ENCODE measurements around the gene PAIP2B. TPM values are rescaled to one million over a fixed set of nuclear protein-coding genes. Genes with fewer than 3 reads are reported as not detected.
A peak's percentile ranks its signal among the peaks of the same experiment; 100 is the strongest.

PAIP2B gene
- total and polyA plus RNA-seq, 2 experiments from 2014 or later: 8.0 to 15.1 TPM

DNA sequence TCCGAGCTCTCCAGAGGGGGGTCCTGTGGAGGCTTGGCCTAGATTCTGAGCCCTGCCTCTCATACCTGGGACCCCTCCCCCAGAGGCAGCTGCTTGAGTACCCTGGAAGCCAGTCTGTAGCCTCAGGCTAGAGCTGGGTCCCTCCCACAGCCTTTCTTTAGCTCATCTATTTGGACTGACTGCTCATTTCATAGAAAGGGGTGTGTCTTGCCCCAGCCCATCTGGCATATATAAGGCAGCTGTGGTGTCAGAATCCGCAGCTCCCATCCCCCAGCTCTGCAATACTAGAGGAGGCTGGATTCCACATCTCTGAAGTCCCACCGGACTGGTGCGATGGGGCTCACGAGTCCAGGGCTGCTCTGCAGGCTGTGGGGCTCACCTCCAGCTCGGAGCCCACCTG, 70.3 kb downstream of the PAIP2B start:
- H3K9me3 ChIP-seq (ENCODE audit: low read depth): no peaks in the 10 kb centered on the region
- TF ChIP-seq, protein P1, sequence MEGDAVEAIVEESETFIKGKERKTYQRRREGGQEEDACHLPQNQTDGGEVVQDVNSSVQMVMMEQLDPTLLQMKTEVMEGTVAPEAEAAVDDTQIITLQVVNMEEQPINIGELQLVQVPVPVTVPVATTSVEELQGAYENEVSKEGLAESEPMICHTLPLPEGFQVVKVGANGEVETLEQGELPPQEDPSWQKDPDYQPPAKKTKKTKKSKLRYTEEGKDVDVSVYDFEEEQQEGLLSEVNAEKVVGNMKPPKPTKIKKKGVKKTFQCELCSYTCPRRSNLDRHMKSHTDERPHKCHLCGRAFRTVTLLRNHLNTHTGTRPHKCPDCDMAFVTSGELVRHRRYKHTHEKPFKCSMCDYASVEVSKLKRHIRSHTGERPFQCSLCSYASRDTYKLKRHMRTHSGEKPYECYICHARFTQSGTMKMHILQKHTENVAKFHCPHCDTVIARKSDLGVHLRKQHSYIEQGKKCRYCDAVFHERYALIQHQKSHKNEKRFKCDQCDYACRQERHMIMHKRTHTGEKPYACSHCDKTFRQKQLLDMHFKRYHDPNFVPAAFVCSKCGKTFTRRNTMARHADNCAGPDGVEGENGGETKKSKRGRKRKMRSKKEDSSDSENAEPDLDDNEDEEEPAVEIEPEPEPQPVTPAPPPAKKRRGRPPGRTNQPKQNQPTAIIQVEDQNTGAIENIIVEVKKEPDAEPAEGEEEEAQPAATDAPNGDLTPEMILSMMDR (IDR thresholded peaks at IDR 0.05; ENCODE audit: low read depth, low read length): no peak
- no peaks in the 10 kb centered on the region for H3K36me3 ChIP-seq
- no peak overlapping the region for H3K27ac ChIP-seq
- no peaks in the 10 kb centered on the region for H3K27me3 ChIP-seq
- H3K4me3 ChIP-seq: no peak overlapping the region
- no peaks in the 10 kb centered on the region for H3K4me1 ChIP-seq (ENCODE audit: low read depth)
- peak in 1 of 2 donors; percentile 69 for DNase-seq (ENCODE audit: low read depth in 1 of 2, low spot score in 1 of 2)

DNA sequence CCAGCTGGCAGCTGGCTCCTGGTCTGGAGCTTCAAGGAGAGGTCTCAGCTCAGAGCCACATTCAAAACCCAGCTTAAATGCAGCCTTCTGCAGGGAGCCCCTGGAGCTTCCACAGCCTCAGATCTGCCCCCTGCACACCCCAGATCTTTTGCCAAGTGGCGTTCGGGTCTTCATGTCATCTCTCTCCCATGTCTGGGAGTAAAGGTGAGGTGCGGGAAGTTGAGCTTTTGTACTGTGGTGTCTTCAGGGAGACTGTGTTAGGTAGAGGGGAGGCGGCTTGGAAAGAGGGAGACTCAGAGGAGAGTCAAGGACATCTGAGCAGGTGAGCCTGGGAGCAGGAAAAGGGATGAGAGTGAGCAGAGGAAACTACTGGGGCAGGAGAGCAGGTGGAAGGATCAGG, 71.1 kb downstream of the PAIP2B start:
- Histone ChIP-seq H3K36me3 (no peaks in the 10 kb centered on the region), H3K9me3 (ENCODE audit: low read depth) (no peaks in the 10 kb centered on the region), H3K27ac (no peak overlapping the region), H3K4me1 (ENCODE audit: low read depth) (no peaks in the 10 kb centered on the region), H3K4me3 (no peak overlapping the region), H3K27me3 (no peaks in the 10 kb centered on the region)
- TF ChIP-seq, protein P1 (IDR thresholded peaks at IDR 0.05; ENCODE audit: low read depth, low read length): no peak
- DNase-seq (ENCODE audit: low read depth in 1 of 2, low spot score in 1 of 2): no peak

DNA sequence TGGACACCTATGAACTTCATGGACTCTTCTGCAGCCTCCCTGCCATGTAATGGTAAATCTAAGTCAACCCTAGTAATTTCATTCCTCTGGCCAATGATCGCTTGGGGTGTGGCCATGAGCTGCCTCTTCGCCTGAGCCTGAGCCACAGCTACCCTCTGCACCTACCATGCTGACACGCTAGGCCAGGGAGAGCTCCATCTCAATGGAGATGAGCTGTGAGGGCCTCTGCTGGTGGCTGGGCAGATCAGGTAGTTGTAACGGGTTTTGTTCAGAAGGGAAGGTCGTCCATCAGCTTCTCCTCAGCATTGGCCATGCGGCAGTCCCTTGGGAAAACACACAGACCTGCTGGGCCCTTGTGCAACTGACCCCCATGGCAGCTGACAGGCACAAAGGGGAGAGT, 72.1 kb downstream of the PAIP2B start:
- H3K27me3 ChIP-seq: no peaks in the 10 kb centered on the region
- H3K9me3 ChIP-seq (ENCODE audit: low read depth): no peaks in the 10 kb centered on the region
- no peak overlapping the region for H3K4me3 ChIP-seq
- peaks cover 4% of the 10 kb centered on the region for H3K36me3 ChIP-seq
- TF ChIP-seq, protein P1 (IDR thresholded peaks at IDR 0.05; ENCODE audit: low read depth, low read length): no peak
- no peaks in the 10 kb centered on the region for H3K4me1 ChIP-seq (ENCODE audit: low read depth)
- DNase-seq (ENCODE audit: low read depth in 1 of 2, low spot score in 1 of 2): no peak
- no peak overlapping the region for H3K27ac ChIP-seq

DNA sequence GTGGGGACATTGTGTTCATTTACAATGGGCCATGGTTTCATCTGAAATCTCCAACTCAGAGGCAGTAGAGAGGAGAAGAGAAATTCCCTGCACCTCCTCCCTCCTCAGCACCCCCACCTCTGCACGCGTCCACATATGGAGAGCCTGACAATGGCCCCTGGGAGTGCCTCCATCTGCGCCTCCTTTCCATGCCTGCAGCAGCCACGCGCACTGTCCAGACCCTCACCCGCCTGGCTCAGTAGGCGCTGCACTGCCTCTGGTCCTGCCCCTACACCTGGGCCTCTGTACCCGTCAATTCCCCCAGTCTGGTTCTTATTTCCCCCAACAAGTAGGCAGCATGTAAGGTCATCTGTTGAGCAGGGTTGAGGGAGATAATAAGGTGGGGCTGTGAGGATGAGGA, 72.6 kb downstream of the PAIP2B start:
- DNase-seq (ENCODE audit: low read depth in 1 of 2, low spot score in 1 of 2): no peak
- Histone ChIP-seq H3K27ac (no peak overlapping the region), H3K4me3 (no peak overlapping the region), H3K36me3 (peaks cover 9% of the 10 kb centered on the region), H3K4me1 (ENCODE audit: low read depth) (no peaks in the 10 kb centered on the region), H3K9me3 (ENCODE audit: low read depth) (no peaks in the 10 kb centered on the region), H3K27me3 (no peaks in the 10 kb centered on the region)
- TF ChIP-seq, protein P1 (IDR thresholded peaks at IDR 0.05; ENCODE audit: low read depth, low read length): no peak

DNA sequence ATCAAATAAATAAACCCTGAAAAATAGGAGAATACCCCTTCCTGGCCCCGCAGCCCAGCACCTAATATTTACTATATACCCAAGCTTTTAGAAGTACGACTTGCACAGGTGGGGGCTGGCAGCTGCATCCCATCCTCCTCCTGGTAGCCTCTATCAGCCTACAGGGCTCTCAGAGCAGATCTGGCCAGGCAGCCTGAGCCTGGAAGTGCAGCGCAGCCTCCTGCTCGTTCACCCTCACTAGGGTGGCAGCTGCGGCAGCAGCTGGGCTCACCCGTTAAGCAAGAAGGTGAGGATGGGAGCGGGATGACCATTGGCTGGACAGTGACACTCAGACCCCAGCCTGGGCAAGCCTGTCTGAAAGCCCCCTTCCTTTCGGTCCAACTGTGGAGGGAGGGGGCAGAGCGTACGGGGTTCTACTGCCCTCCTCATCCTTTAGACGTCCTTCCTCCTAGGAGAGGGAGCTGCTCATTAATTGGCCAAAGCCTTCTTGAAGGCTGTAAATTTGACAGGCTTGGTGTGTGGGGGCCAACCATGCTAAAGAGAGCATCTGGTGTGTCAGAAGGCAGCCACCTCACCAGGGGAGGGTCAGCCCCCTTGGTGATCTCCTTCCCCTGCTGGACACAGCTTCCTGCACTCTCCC, 73.2 kb downstream of the PAIP2B start:
- DNase-seq (ENCODE audit: low read depth in 1 of 2, low spot score in 1 of 2): no peak
- Histone ChIP-seq H3K9me3 (ENCODE audit: low read depth) (no peaks in the 10 kb centered on the region), H3K36me3 (peaks cover 15% of the 10 kb centered on the region), H3K4me3 (no peak overlapping the region), H3K27me3 (no peaks in the 10 kb centered on the region), H3K27ac (no peak overlapping the region), H3K4me1 (ENCODE audit: low read depth) (no peaks in the 10 kb centered on the region)
- TF ChIP-seq, protein P1 (IDR thresholded peaks at IDR 0.05; ENCODE audit: low read depth, low read length): no peak
